IMR-90 (cell line): ENCODE measurements around the gene ITGA1. TPM values are rescaled to one million over a fixed set of nuclear protein-coding genes. Genes with fewer than 3 reads are reported as not detected.

Source experiments
- ATAC-seq: fragments of 200-7000 bp; cut with Tn5 transposase; 2 replicates; pipeline ENCODE4 v1.9.1; 2020; ENCODE audit warnings: low read depth, mild to moderate bottlenecking, moderate library complexity
- BruUV-seq: library from RNA; stranded (reverse); fragments of 400-500 nt; replicated peaks from 2 replicates; lab custom pipeline; 2021; lab: Mats Ljungman, UMichigan
- CTCF ChIA-PET: fragments of 300-600 bp; formaldehyde crosslinking; extraction: SDS; loops from one replicate; lab custom pipeline; 2021; ENCODE audit warnings: antibody characterized with exemption; lab: Yijun Ruan, JAX
- POLR2A ChIA-PET: fragments of 300-600 bp; sonication (Branson Sonifier 250); formaldehyde crosslinking; loops from one replicate; lab custom pipeline; 2022; ENCODE audit warnings: antibody characterized with exemption; ENCODE audit not compliant: unreplicated experiment; lab: Charles Lee
- DNase-seq: peaks from one replicate; pipeline ENCODE4 v3.0.0; 2013
- H2AFZ ChIP-seq: replicated peaks from 2 replicates; pipeline ENCODE3; 2013; ENCODE audit warnings: low read length, mild to moderate bottlenecking; ENCODE audit not compliant: poor library complexity
- H2AK5ac ChIP-seq: 2 replicates; pipeline ENCODE4 v1.6.1; 2013; ENCODE audit warnings: low read depth, low read length, inconsistent platforms
- H2AK9ac ChIP-seq: replicated peaks from 2 replicates; pipeline ENCODE3; 2013; ENCODE audit warnings: mild to moderate bottlenecking, low read depth, low read length, moderate library complexity; ENCODE audit not compliant: poor library complexity
- H2BK120ac ChIP-seq: 2 replicates; pipeline ENCODE4 v1.6.1; 2013; ENCODE audit warnings: low read depth, low read length, inconsistent platforms
- H2BK15ac ChIP-seq: 3 replicates; pipeline ENCODE4 v1.6.1; 2013; ENCODE audit warnings: low read depth, low read length, inconsistent platforms
- H2BK20ac ChIP-seq: 2 replicates; pipeline ENCODE4 v1.6.1; 2013; ENCODE audit warnings: low read depth, mild to moderate bottlenecking, inconsistent platforms, low read length, moderate library complexity
- H2BK5ac ChIP-seq: 2 replicates; pipeline ENCODE4 v1.6.1; 2013; ENCODE audit warnings: mild to moderate bottlenecking, low read depth, low read length, inconsistent platforms; ENCODE audit not compliant: poor library complexity, severe bottlenecking
- H3K14ac ChIP-seq: replicated peaks from 2 replicates; pipeline ENCODE4 v1.6.1; 2013; ENCODE audit warnings: low read depth, low read length, inconsistent platforms
- H3K18ac ChIP-seq: 2 replicates; pipeline ENCODE4 v1.6.1; 2013; ENCODE audit warnings: low read depth, low read length, control low read depth
- H3K23ac ChIP-seq: 2 replicates; pipeline ENCODE4 v1.6.1; 2013; ENCODE audit warnings: low read depth, low read length, inconsistent platforms
- H3K27ac ChIP-seq: 2 replicates; pipeline ENCODE4 v1.5.1; 2013; ENCODE audit warnings: mild to moderate bottlenecking, control low read depth, low read length; ENCODE audit not compliant: insufficient read depth
- H3K27me3 ChIP-seq: 2 replicates; pipeline ENCODE4 v1.6.1; 2013; ENCODE audit warnings: low read length; ENCODE audit not compliant: control insufficient read depth, insufficient read depth
- H3K36me3 ChIP-seq: 2 replicates; pipeline ENCODE4 v1.6.1; 2013; ENCODE audit warnings: low read length, mixed read lengths; ENCODE audit not compliant: control insufficient read depth, insufficient read depth
- H3K4ac ChIP-seq: 2 replicates; pipeline ENCODE4 v1.6.1; 2013; ENCODE audit warnings: low read depth, low read length, inconsistent platforms
- H3K4me1 ChIP-seq: 2 replicates; pipeline ENCODE4 v1.6.1; 2013; ENCODE audit warnings: low read length, mixed read lengths; ENCODE audit not compliant: control insufficient read depth, insufficient read depth
- H3K4me2 ChIP-seq: 2 replicates; pipeline ENCODE4 v1.6.1; 2013; ENCODE audit warnings: low read depth, mild to moderate bottlenecking, control low read depth, low read length, moderate library complexity
- H3K4me3 ChIP-seq: 2 replicates; pipeline ENCODE4 v1.5.1; 2013; ENCODE audit warnings: low read depth, mild to moderate bottlenecking, control low read depth, low read length, moderate library complexity; ENCODE audit not compliant: insufficient read depth
- H3K56ac ChIP-seq: 2 replicates; pipeline ENCODE4 v1.6.1; 2013; ENCODE audit warnings: low read length, inconsistent platforms; ENCODE audit not compliant: insufficient read depth; ENCODE audit errors: extremely low read depth
- H3K79me1 ChIP-seq, 2 experiments: 2 replicates each; pipeline ENCODE4 v1.6.1; 2013; ENCODE audit warnings: low read length in 2 of 2, inconsistent platforms in 1 of 2, low read depth in 1 of 2
- H3K9ac ChIP-seq: 2 replicates; pipeline ENCODE4 v1.6.1; 2013; ENCODE audit warnings: low read depth, low read length, control low read depth
- H3K9me1 ChIP-seq: 2 replicates; pipeline ENCODE4 v1.6.1; 2013; ENCODE audit warnings: low read length, inconsistent platforms; ENCODE audit not compliant: insufficient read depth
- H3K9me3 ChIP-seq: 2 replicates; pipeline ENCODE4 v1.6.1; 2013; ENCODE audit warnings: low read length; ENCODE audit not compliant: control insufficient read depth, insufficient read depth
- H4K20me1 ChIP-seq: 2 replicates; pipeline ENCODE4 v1.6.1; 2013; ENCODE audit warnings: low read length, inconsistent platforms; ENCODE audit not compliant: insufficient read depth
- H4K5ac ChIP-seq: 2 replicates; pipeline ENCODE4 v1.6.1; 2013; ENCODE audit warnings: mild to moderate bottlenecking, low read depth, low read length, control low read depth
- H4K8ac ChIP-seq, 2 experiments: 2 replicates each; pipeline ENCODE4 v1.6.1; 2013; ENCODE audit warnings: low read depth in 2 of 2, low read length in 2 of 2, control low read depth in 1 of 2, inconsistent platforms in 1 of 2
- H4K91ac ChIP-seq: 2 replicates; pipeline ENCODE4 v1.6.1; 2013; ENCODE audit warnings: low read depth, low read length, inconsistent platforms; ENCODE audit not compliant: insufficient read depth
- BHLHE40 ChIP-seq: fragments of 150-350 bp; IDR thresholded peaks from 2 replicates; pipeline ENCODE4 v1.6.1; 2016; ENCODE audit warnings: mild to moderate bottlenecking, low read depth, low read length
- CEBPB ChIP-seq: IDR thresholded peaks from 2 replicates; pipeline ENCODE4 v1.6.1; 2012; ENCODE audit warnings: low read depth, low read length, improper control_type of control experiment
- CHD1 ChIP-seq: IDR thresholded peaks from 2 replicates; pipeline ENCODE4 v1.6.1; 2012; ENCODE audit warnings: low read depth, low read length, improper control_type of control experiment
- CTCF ChIP-seq: conservative IDR thresholded peaks from 2 replicates; pipeline ENCODE4 v1.5.1; 2012; ENCODE audit warnings: mild to moderate bottlenecking, low read depth, low read length, improper control_type of control experiment
- ELK1 ChIP-seq: fragments of 150-350 bp; IDR thresholded peaks from 2 replicates; pipeline ENCODE4 v1.6.1; 2016; ENCODE audit warnings: low read depth, mild to moderate bottlenecking, low read length, moderate library complexity, borderline replicate concordance
- FOS ChIP-seq: fragments of 150-350 bp; IDR thresholded peaks from 2 replicates; pipeline ENCODE4 v1.6.1; 2016; ENCODE audit warnings: low read depth, low read length
- MAFK ChIP-seq: IDR thresholded peaks from 2 replicates; pipeline ENCODE4 v1.6.1; 2012; ENCODE audit warnings: low read depth, low read length, improper control_type of control experiment
- MAZ ChIP-seq: IDR thresholded peaks from 2 replicates; pipeline ENCODE4 v1.6.1; 2012; ENCODE audit warnings: low read depth, mild to moderate bottlenecking, low read length, improper control_type of control experiment, moderate library complexity, borderline replicate concordance
- MXI1 ChIP-seq: IDR thresholded peaks from 2 replicates; pipeline ENCODE4 v1.6.1; 2012; ENCODE audit warnings: low read depth, mild to moderate bottlenecking, low read length, moderate library complexity, borderline replicate concordance
- NFE2L2 ChIP-seq: fragments of 150-350 bp; IDR thresholded peaks from 2 replicates; pipeline ENCODE4 v1.6.1; 2016; ENCODE audit warnings: low read depth, mild to moderate bottlenecking, low read length
- POLR2A ChIP-seq: IDR thresholded peaks from 2 replicates; pipeline ENCODE4 v1.6.1; 2012; ENCODE audit warnings: mild to moderate bottlenecking, low read depth, low read length
- RAD21 ChIP-seq: IDR thresholded peaks from 2 replicates; pipeline ENCODE4 v1.6.1; 2012; ENCODE audit warnings: low read length, improper control_type of control experiment
- RCOR1 ChIP-seq: IDR thresholded peaks from 2 replicates; pipeline ENCODE4 v1.6.1; 2012; ENCODE audit warnings: mild to moderate bottlenecking, low read length, improper control_type of control experiment; ENCODE audit not compliant: insufficient replicate concordance
- RFX5 ChIP-seq: IDR thresholded peaks from 2 replicates; pipeline ENCODE4 v1.8.0; 2012; ENCODE audit warnings: low read depth, mild to moderate bottlenecking, low read length, moderate library complexity
- SMC3 ChIP-seq: fragments of 150-350 bp; IDR thresholded peaks from 2 replicates; pipeline ENCODE4 v1.6.1; 2016; ENCODE audit warnings: low read depth, mild to moderate bottlenecking, antibody characterized with exemption, low read length, moderate library complexity
- USF2 ChIP-seq: fragments of 150-350 bp; IDR thresholded peaks from 2 replicates; pipeline ENCODE4 v1.6.1; 2017; ENCODE audit warnings: mild to moderate bottlenecking, antibody characterized with exemption, low read length, low read depth
- WGBS, 2 experiments: methylation state at CpG; one replicate each; pipeline versions ENCODE4 v1.1.5 to v1.1.7; 2013; ENCODE audit warnings: missing lambda C conversion rate in 2 of 2; ENCODE audit not compliant: insufficient read length in 1 of 2; ENCODE audit errors: extremely low coverage in 2 of 2; 5-methylcytosine and 5-hydroxymethylcytosine counted together
- dilution Hi-C: fragments of 300-500 bp; cut with HindIII; formaldehyde crosslinking; loops from one replicate; pipeline ENCODE4 v1.14.3; 2018; ENCODE audit warnings: low sequenced_read_pairs; ENCODE audit not compliant: unreplicated experiment
- in situ Hi-C: fragments of 300-500 bp; cut with MboI; formaldehyde crosslinking; loops from 3 replicates; pipeline ENCODE4 v1.14.3; 2019; ENCODE audit warnings: low sequenced_read_pairs, inconsistent platforms, mixed read lengths
- intact Hi-C: fragments of 100-400 bp; cut with micrococcal nuclease; formaldehyde crosslinking; loops from 2 replicates; pipeline ENCODE4 v1.10.0; 2022
- polyA plus RNA-seq, 3 experiments: library from polyadenylated mRNA; depleted of rRNA; stranded (reverse); fragments of >200 nt; gene quantifications; 2 replicates each; pipeline ENCODE4 v1.2.3, GENCODE V29; 2012; ENCODE audit warnings: low replicate concordance in 1 of 3
- total RNA-seq: library from RNA; depleted of rRNA; stranded (reverse); fragments of >200 nt; gene quantifications from 2 replicates; pipeline ENCODE4 v1.2.3, GENCODE V29; 2012

ITGA1 gene
- total and polyA plus RNA-seq, 2 of the 4 experiments (the other 2 are of a cell fraction): 22.3 to 95.2 TPM

- Histone ChIP-seq H4K8ac (peak overlapping the region; percentile 63 to 91), H3K9me3 (no peaks in the 10 kb centered on the region), H4K5ac (peak overlapping the region; percentile 95), H3K18ac (peak overlapping the region; percentile 92), H3K36me3 (peaks cover 4% of the 10 kb centered on the region), H2BK20ac (peak overlapping the region; percentile 62), H2AK5ac (peak overlapping the region; percentile 46), H3K79me1 (peaks cover 16 to 51% of the 10 kb centered on the region in 2 experiments), H3K4ac (peak overlapping the region; percentile 63), H2BK120ac (peak overlapping the region; percentile 67), H2BK5ac (peak overlapping the region; percentile 98), H3K9ac (peak overlapping the region; percentile 81), H2BK15ac (peak overlapping the region; percentile 82), H3K27ac (peak overlapping the region; percentile 96), H3K4me1 (peaks cover 19% of the 10 kb centered on the region), H3K56ac (peak overlapping the region; percentile 62), H4K20me1 (no peaks in the 10 kb centered on the region), H2AFZ (no peak overlapping the region), H3K27me3 (no peaks in the 10 kb centered on the region), H3K4me2 (peak overlapping the region; percentile 76), H3K14ac (peak overlapping the region; percentile 39), H4K91ac (peak overlapping the region; percentile 76), H3K9me1 (peaks cover 4% of the 10 kb centered on the region; the same call in 1 of the 2 replicates), H3K4me3 (no peak overlapping the region), H2AK9ac (no peak overlapping the region), H3K23ac (peak overlapping the region; percentile 31)
- BruUV-seq: no TSS peak
- intact Hi-C loops (no loop called here), in situ Hi-C loops (no loop called here), dilution Hi-C loops (no loop called here)
- CTCF ChIA-PET: no interaction called here
- WGBS, 2 experiments: no CpG with 5 or more reads among the region's 2 CpGs
- peak; percentile 53 for DNase-seq
- POLR2A ChIA-PET: no interaction called here
- TF ChIP-seq MXI1 (no peak), RCOR1 (no peak), FOS (no peak), ELK1 (no peak), RFX5 (no peak), CTCF (no peak), BHLHE40 (no peak), CEBPB (no peak), NFE2L2 (no peak), CHD1 (no peak), POLR2A (no peak), MAFK (no peak), RAD21 (no peak), SMC3 (no peak), MAZ (no peak), USF2 (no peak)
- ATAC-seq: peak; percentile 53
Measured at GRCh38 chr5:52853650-52854049, 65.9 kb downstream of the ITGA1 start.
